Fibroblast of skin of back (primary cell): Measurements from ENCODE around the gene TRMT11.

Source experiments
- DNase-seq: peaks from one replicate; pipeline ENCODE4 v3.0.0-alpha.2; 2013

Gene TRMT11

DNA sequence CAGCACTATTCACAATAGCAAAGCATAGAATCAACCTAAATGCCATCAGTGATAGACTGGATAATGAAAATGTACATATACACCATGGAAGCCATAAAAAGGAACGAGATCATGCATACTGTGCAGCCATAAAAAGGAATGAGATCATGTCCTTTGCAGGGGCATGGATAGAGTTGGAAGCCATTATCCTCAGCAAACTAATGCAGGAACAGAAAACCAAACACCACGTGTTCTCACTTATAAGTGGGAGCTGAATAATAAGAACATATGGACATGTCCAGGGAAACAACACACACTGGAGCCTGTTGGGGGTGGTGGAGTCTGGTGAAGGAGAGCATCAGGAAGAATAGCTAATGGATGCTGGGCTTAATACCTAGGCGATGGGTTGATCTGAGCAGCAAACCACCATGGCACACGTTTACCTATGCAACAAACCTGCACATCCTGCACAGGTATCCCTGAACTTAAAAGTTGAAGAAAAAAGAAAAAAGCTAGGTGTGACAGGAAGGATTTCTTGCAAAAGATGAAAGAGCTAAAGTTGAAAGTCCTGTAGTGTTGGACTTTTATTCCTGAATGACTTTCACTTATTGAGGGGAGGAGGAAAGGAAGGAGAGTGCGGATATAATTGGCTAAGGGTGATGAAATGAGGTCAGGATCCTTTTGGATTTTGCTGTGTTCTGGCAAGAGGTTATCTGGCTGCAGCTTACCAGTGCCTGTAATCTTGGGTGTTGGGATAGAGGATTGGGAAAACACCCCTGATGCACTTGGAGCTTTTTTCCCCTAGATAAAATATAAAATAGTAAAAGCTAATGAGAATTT lies 8.5 kb downstream of the TRMT11 start:
- no peak for DNase-seq

DNA sequence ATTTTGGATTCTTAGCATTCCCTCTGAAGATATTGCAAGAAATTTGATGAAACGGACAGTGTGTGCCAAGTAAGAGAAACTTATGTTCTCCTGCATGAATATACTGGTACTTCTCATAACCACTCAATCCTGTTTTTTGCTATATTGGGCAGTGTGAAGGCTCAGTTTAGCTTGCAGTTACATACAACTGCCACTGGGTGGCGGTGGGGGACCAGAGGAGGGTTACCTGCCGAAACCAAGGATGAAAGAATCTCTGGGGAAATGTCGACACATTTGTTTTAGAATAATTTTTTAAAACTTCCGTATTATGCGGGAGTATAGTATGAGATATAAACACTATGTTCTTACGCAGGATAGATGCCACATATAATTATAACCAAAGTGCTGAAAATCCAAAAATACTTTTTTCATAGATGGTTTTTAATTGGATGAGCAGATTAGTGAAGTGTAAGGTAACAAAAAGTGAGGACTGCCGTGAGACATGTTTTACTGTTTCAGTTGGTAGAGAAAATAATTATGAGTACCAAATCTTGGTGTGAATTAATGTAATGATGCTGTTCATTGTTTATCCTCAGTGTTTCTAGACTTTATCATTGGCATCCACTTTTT lies 9.7 kb downstream of the TRMT11 start:
- peak; percentile 58 for DNase-seq

DNA sequence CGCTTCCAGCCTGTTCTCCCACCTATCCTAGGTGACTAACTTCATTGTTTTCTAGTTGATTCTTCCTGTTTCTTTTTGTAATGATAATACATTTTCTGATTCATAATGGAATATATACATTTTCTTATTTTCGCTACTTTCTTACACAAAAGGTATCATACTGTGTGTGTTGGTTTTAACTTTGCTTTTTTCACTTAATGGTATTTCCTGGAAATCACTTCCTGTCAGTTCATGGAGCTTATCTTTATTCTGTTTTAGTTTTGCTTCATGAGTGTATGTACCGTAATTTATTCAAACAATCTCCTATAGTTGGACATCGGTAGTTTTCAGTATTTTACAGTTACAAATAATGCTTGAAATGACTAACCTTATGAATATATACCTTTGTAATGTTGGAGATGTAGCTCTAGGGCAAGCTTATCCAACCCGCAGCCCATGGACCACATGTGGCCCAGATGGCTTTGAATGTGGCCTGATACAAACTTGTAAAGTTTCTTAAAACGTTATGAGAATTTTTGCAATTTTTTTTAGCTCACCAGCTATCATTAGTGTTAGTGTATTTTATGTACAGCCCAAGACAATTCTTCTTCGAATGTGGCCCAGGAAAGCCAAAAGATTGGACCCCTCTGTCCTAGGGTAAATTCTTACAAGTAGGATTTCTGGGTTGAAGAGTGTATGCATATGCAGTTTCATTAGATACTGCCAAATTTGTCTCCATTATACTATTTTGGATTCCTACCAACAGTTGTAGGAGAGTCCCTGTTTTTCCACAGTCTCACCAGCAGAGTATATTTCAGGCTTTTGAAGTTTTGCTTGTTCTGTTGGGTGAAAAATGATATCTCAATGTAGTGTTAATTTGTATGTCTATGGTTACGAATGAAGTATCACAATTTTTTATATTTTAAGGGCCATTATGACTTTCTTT lies 16.7 kb downstream of the TRMT11 start:
- DNase-seq, result no peak

DNA sequence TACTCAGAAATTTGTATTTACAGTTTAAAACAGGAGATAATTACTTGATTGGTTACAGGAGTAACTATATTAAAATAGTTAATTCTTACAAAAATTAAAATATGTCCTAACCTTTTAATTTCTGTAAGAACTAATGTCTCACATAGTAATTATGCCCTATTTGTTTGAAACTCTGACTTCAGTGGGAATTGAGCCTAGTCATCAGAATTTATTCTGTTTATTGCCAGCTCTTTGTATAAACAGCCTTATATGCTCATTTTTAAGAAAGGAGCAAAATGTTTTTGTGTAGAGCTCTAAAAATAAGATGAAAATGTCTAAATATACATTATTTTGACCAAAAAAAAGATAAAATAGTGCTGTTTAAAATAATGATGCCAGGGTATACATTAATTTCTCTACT lies 21.5 kb downstream of the TRMT11 start:
- DNase-seq, result no peak

DNA sequence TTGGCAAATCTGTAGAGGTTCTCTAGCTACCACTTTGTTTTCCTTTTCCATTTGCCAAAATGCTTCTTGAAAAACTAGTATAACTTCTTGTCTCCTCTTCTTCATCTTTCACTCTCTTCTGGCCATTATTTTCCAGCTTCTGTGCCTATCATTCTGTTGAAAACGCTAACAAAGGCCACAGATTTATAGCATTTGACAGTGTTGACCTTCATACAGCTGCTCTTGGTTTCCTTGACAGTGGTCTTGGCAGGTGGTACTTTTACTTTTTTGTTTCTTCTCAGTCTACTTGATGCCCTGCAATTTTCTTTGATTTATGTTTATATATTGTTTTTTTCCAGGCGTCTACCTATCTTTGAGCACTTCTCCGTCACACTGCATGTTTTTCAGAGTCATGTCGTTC lies 23.7 kb downstream of the TRMT11 start:
- DNase-seq, result no peak

DNA sequence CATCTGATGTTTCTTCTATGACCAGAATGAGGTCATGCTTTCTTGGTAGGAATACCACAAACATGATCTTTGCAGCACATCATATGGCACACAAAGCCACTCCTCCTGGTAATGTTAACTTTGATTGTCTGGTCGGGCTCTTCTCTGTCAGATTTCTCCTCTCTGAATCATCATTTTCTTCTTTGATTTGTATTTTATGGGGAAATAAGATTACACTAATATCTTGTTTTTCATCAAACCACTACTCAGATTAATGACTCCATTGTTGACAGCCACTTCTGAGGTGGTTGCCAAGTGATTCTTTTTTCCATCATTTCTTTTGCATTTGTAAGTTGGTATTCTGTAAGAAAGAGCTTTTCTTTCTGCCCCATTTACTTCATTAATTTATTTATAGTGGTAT lies 29.5 kb downstream of the TRMT11 start:
- DNase-seq, result peak; percentile 22

DNA sequence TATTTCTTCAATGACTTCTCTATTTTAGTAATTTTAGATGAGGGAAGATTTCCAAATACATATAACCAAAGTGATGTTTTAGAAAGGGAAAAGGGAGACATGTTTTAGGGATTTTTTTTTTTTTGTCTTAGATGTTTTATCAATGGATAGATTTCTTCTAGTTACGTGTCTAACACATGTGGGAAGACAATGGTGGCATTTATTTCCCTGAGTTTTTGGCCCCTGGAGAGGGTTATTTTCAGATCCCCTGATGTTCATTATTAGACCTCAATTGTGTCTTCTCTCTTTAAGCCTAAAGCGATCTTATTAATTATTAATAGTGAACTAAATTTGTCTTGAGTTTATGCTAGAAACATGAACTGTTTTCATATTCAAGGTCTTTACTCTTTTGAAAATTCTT lies 30.3 kb downstream of the TRMT11 start:
- no peak for DNase-seq

DNA sequence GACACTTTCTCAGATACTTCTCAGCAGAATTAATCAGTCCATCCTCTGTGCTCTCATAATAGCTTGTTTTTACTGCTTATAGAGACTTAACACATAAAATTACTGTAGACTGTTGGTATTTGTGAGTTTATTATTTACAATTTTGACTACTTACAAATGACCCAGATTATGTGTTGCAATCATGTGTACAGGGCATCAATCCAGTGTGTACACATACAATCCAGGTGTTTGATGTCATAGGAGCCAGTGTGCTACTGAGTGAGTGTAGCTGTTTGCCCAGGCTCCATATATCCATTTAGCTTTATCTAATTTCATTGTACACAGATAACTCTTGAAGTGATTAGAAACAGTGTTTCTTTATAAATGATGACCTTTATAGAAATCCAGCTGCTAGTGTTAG lies 31.3 kb downstream of the TRMT11 start:
- DNase-seq, result no peak

DNA sequence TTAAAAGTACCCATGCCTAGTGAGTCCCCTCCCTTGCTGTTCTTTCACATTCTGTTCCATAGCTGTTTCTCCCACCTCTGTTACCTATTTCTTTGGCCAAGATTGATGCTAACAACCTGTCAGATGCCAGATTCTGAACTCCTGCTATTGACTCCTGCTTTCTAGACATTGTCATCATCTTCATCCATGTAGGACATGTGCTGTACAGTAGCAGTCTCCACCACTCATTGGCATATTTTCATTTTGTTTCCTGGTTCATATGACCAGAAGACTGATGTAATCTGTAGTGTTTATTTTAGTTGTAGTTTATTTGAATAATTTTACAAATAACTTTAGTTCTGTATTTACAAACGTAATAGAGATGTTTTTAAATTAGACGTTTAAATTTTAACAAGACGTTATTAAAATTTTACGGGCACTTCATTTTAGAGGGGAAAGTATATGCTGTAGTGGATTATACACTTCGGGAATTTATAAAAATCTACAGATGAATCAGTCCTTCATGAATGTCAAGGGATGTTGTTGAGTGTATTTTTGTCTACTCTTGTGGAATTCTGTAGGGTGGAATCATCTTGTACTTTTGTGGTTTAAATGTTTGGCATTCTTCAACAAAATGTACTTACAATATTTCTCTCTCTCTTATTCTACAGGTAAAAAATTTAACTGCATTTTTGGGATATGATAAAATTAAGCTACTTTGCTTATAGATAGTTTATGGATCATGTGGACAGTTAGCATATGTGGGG lies 34.1 kb downstream of the TRMT11 start:
- peak; percentile 41 for DNase-seq

DNA sequence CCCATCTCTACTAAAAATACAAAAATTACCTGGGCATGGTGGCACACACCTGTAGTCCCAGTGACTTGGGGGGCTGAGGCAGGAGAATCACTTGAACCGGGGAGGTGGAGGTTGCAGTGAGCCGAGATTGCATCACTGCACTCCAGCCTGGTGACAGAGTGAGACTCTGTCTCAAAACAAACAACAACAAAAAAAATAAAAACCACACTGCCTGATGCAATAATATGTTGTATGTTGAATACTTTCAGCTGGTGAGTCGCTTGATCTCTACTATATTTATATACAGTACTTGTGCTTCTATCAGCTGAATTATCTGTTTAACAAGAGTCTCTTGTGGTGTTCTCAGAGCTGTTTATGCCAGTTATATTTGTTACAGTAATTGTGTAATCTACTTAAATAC lies 37.1 kb downstream of the TRMT11 start:
- peak; percentile 27 for DNase-seq

DNA sequence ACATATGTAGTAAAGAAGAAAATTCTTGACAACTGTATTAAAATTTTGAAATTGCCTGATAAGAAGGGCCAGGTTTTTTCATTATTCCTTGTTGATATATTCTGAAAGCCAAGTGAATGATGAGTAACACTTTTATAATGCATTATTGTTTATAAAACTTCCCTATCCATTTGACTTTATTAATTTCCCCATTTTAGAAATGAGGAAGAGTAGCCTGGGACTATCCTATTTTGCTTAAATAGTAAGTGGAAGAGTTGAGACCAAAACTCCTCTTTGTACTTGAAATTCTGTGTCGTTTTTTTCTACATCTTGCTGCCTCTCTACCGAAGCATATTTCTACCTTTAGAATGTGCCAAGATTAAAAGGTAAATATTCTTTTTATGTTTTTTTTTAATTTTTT lies 39.7 kb downstream of the TRMT11 start:
- DNase-seq, result no peak

DNA sequence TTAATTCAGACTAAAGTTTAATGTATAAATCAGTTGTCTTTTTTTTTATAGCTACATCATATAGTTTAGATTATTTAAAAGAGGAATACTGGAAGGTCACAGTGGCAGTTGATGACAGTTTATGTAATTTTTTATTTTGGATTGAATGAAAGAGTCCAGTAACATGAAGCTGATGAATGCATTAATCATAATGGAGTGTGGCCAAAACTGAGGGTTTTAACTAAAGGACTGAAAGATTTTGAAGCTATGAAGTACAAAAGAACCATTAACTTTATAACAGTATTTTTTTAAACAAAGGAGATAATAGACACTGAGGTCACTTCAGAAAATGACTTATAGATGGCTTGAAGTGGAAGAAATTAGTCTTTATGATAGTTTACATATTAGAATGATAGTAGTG lies 41.3 kb downstream of the TRMT11 start:
- DNase-seq, result peak; percentile 32

DNA sequence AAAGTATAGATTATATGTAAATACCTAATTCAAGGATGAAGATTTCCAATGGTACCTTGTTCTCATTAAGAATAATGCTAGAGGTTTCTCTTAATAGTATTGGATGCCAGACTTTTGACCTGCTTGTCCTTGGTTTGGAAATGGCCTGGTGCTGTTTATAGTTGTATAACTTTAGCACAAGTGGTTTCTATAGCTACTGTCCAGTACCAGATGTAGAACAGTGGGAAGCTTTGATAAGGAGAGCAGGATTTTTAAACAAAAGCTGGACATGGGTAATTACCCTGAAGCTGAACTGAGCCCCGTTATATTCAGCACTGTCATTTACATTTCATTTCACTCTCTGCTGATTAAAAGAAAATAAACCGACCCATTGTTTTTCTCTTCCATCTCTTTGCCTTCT lies 43.7 kb downstream of the TRMT11 start:
- no peak for DNase-seq

DNA sequence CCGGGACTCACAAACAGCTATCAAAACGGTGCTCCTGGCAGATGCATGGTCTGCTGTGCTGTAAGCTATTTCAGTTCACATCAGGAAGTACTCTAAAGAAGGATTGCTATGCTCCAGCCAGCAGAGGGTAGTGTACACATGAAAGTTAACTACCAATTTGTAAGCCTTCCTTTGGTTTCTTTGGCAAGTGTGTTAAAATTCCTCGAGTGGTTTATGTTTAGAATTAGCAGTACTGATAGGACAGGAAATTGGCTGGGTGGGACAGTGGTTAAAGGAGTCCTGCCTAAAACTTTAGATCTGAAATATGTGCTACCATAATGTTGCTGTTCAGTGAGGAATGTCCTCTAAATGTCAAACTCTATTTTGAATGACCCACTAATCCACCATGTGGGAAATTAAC lies 47.4 kb downstream of the TRMT11 start:
- peak; percentile 89 for DNase-seq

DNA sequence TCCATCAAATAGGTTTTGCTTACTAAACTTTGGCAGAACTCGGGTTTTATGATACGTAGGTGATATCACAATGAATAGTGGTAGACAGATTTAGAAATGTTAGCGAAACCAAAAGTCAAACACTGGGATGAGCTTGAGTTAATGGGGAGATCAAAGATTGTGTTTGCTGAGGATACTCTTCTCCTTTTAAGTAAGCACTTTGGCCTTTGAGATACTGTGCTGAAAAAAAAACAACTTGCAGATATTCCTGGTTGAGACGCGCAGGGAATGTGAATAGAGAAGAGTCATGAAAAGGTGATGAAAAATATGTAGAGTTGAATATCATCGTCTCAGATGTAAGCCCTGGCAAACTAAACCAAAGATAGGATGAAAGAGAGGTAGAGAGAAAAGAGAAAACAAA lies 48.3 kb downstream of the TRMT11 start:
- no peak for DNase-seq

DNA sequence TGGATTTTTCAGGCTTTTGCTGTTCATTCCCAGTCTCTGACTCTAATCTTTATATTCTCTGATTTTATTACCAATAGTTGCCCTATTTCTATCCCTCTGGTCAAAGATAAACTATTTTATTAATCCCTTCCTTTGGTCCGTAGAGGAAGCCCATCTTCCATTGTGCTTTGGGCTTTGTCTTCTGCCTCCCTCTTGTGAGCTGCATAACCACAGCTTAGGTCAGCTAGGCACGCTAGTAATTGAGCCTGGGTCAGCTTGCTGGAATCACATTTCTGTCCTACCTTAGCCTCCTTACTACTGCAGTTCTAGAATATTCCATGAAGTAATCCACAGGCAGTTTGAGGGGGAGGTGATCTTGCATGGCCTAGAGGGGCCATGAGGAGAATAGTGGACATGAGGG lies 49.4 kb downstream of the TRMT11 start:
- no peak for DNase-seq

DNA sequence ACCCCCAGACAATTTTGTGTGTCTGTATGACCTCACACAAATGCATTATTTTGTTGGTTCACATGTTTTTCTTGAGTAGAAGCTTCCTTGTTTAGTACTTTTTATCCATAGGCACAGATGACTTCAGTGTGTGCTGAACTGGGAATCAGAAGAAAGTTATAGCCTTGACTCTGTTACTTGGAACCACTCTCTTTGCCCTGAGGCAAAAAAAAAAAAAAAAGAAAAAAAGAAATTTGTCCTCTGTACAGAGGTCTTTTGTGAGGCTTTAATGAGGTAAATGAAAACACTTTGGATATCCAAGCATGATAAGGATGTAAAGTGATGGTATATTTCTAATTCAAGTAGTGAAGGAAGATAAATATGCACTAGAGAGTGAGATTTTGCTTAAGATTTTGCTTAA lies 51.9 kb downstream of the TRMT11 start:
- no peak for DNase-seq

DNA sequence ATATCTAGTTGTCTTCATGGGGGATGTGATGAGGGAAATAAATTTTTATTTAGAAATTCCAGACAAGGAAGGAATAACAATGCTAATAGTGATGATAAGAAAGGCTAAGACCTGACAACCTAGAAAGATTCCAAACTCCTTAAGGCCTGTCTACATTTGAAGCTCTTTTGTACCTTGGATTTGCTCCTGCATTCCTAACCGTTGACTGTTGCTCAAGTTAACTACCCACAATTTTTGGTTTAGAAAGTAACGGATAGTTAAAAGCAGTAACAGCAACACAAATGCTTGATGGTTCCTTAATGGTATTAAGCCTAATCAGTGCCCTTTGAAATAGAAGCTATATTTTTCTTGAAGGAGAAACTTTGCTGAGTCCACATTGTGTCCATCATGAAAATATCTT lies 52.9 kb downstream of the TRMT11 start:
- peak; percentile 29 for DNase-seq

DNA sequence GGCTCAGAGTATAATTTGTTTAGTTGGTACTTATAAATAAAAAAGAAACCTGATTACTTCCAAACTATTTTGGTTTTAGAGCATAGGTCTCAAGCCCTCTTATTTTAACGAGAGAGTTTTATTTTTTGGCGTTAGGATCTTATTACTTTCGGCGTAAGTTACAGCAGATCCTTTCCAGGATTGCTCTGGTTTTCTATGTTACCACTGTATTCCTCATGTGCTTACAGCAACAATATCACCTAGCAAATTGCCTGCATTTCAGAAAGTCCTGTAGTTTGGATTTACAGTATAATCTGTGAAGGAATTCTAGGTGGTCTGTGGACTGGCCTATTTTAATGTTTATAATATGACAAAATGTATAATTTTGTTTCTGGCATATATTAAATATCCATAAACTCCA lies 54.1 kb downstream of the TRMT11 start:
- no peak for DNase-seq

DNA sequence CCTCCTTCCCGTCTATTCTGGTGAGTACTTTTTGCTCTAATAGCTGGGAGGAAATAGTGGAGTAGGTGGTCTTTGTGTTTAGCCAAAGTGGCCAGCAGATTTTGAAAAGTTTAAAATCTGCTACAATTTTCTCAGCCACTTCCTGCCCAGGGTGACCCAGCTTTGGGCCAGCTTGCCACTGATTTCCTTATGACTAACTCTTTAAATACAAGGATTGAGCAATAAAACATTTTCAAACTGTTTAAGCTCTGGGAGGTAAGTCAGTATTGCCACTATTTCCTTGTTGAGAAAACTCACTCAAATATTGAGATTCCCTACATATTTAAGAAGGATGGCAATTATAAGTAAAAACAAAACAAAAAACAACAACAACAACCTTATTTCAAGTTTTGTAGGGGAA lies 54.5 kb downstream of the TRMT11 start:
- DNase-seq, result peak; percentile 74

DNA sequence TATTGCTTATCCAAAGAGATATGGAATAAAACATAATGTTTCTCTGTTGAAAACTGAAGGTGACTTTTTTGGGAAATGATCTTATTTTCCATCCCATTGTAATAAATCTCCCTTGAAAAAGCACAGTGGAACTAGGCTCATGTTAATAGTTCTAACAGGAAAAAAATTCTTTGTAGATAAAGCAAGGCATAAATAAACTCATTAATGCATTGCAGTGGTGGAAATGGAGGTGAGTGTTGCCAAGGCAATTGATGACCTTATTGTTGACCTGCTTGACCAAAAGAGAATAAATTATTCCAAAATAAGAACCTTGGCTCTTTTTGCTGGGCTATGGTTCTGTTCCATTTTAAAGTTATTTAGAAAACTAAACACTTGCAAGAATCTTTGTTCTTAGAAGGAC lies 55.2 kb downstream of the TRMT11 start:
- no peak for DNase-seq

DNA sequence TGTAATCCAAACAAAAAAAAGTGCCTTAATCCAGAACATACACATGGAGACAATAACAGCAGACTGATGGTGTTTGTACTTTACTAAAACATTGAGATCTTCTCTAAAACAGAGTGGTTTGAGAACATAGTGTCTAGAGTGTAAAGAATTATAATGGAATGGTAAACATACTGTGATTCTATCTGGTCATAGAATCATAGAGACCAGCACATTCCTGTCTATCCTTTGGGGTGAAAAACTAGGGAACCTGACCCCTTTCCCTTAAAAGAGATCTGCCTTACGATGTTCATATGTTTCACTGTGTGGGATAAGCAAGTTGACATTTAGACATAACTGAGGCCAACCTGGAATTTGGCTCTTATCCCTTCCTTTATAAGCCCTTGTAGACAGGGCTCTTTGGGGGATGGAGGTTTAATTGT lies 55.7 kb downstream of the TRMT11 start:
- no peak for DNase-seq

DNA sequence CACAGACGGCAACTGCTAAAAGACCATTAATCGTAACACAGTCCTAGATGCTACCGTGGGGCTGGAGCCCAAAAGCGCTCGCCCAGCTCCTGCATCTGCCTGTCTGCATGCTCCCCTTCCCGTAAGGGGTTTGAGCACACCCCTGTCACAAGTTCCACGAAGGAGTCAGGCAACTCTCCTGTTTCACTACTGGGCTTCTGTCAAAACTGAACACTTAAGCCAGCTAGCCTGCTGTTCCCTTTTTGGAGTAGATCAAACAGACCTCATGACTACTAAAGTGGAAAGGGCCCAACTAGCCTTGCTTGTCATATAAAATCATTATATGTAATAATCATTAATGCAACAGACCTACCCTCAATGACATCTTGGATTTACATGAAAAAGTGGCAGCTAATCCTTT lies 61.3 kb downstream of the TRMT11 start:
- no peak for DNase-seq
